A549 (cell line): ENCODE data around the gene DPH5.

Experiments
- CTCF ChIP-seq: fragments of >200 bp; sonication (Bioruptor Twin); formaldehyde crosslinking; IDR thresholded peaks from 3 replicates; pipeline ENCODE4 v1.5.1; 2016
- E2F6 ChIP-seq: IDR thresholded peaks from 2 replicates; pipeline ENCODE4 v1.6.1; 2012; ENCODE audit warnings: low read depth, borderline replicate concordance
- POLR2A ChIP-seq: IDR thresholded peaks from 2 replicates; pipeline ENCODE4 v1.6.1; 2012; ENCODE audit warnings: mild to moderate bottlenecking, low read length

GRCh38 chr1:101004670-101005069 is 20.9 kb downstream of the DPH5 start:
- TF ChIP-seq E2F6 (no peak), POLR2A (no peak), CTCF (no peak)
